HEK293 (cell line): Measurements from ENCODE around the gene LOXL4.

ENCODE experiments used
- CTCF ChIA-PET: fragments of 350-600 bp; formaldehyde crosslinking; extraction: SDS; loops from one replicate; lab custom pipeline; 2021; ENCODE audit warnings: antibody characterized with exemption; lab: Yijun Ruan, JAX
- POLR2A ChIA-PET: fragments of 300-600 bp; formaldehyde crosslinking; extraction: SDS; loops from one replicate; lab custom pipeline; 2020; ENCODE audit warnings: antibody characterized with exemption, inconsistent platforms; lab: Yijun Ruan, JAX
- H3K27ac ChIP-seq: fragments of 200-500 bp; sonication (Bioruptor generic); 2 replicates; pipeline ENCODE4 v1.5.1; 2014; ENCODE audit warnings: low read depth, low read length, control low read depth, inconsistent platforms; ENCODE audit errors: extremely low read depth
- H3K36me3 ChIP-seq, 2 experiments: fragments of 200-500 bp in 1 of 2; sonication (Bioruptor generic) in 1 of 2; 1 replicate in 1 of 2; 2 replicates in 1 of 2; pipeline ENCODE4 v1.5.1; 2014 to 2017; ENCODE audit warnings: inconsistent platforms in 2 of 2, low read length in 2 of 2; ENCODE audit not compliant: control insufficient read depth in 2 of 2, insufficient read depth in 1 of 2
- H3K4me1 ChIP-seq: fragments of 200-500 bp; sonication (Bioruptor generic); 2 replicates; pipeline ENCODE4 v1.5.1; 2014; ENCODE audit warnings: mild to moderate bottlenecking, low read length, inconsistent platforms; ENCODE audit not compliant: control insufficient read depth, insufficient read depth
- H3K4me3 ChIP-seq: 2 replicates; pipeline ENCODE4 v1.5.1; 2011; ENCODE audit warnings: low read depth, mild to moderate bottlenecking, control low read depth, low read length, moderate library complexity
- H3K9me3 ChIP-seq: fragments of 200-500 bp; sonication (Bioruptor generic); 2 replicates; pipeline ENCODE4 v1.5.1; 2014; ENCODE audit warnings: low read depth, low read length, inconsistent platforms; ENCODE audit not compliant: control insufficient read depth, insufficient read depth
- BCL11A ChIP-seq: fragments of 450-650 bp; formaldehyde crosslinking; IDR thresholded peaks from 2 replicates; pipeline ENCODE4 v1.5.1; 2016; ENCODE audit warnings: low read depth, missing biosample characterization, missing genetic modification characterization
- GFI1B ChIP-seq: fragments of 450-650 bp; formaldehyde crosslinking; IDR thresholded peaks from 2 replicates; pipeline ENCODE4 v1.5.1; 2016; ENCODE audit warnings: missing biosample characterization, missing genetic modification characterization
- KLF10 ChIP-seq: fragments of 450-650 bp; IDR thresholded peaks from 2 replicates; pipeline ENCODE4 v1.5.1; 2018; ENCODE audit warnings: missing biosample characterization, mild to moderate bottlenecking, missing genetic modification characterization
- KLF16 ChIP-seq: fragments of 450-650 bp; formaldehyde crosslinking; IDR thresholded peaks from 2 replicates; pipeline ENCODE4 v1.5.1; 2017; ENCODE audit warnings: missing biosample characterization, missing genetic modification characterization
- MYNN ChIP-seq: fragments of 450-650 bp; formaldehyde crosslinking; IDR thresholded peaks from 2 replicates; pipeline ENCODE4 v1.5.1; 2016; ENCODE audit warnings: missing biosample characterization, missing genetic modification characterization, borderline replicate concordance
- TCF7L2 ChIP-seq: IDR thresholded peaks from 2 replicates; pipeline ENCODE4 v1.6.1; 2011; ENCODE audit warnings: low read depth, mild to moderate bottlenecking, inconsistent platforms, low read length, moderate library complexity, borderline replicate concordance
- ZBTB10 ChIP-seq: fragments of 450-650 bp; formaldehyde crosslinking; IDR thresholded peaks from 2 replicates; pipeline ENCODE4 v1.5.1; 2016; ENCODE audit warnings: missing biosample characterization, missing genetic modification characterization
- ZIC2 ChIP-seq: fragments of 450-650 bp; formaldehyde crosslinking; IDR thresholded peaks from 2 replicates; pipeline ENCODE4 v1.5.1; 2016; ENCODE audit warnings: missing biosample characterization, missing genetic modification characterization
- ZNF155 ChIP-seq: fragments of 450-650 bp; formaldehyde crosslinking; IDR thresholded peaks from 2 replicates; pipeline ENCODE4 v1.5.1; 2016; ENCODE audit warnings: missing biosample characterization, missing genetic modification characterization
- ZNF2 ChIP-seq: fragments of 450-650 bp; formaldehyde crosslinking; IDR thresholded peaks from 2 replicates; pipeline ENCODE4 v1.5.1; 2016; ENCODE audit warnings: missing biosample characterization, missing genetic modification characterization
- ZNF24 ChIP-seq: fragments of 450-650 bp; formaldehyde crosslinking; IDR thresholded peaks from 2 replicates; pipeline ENCODE4 v1.5.1; 2016; ENCODE audit warnings: missing biosample characterization, missing genetic modification characterization
- ZNF274 ChIP-seq, 2 experiments: fragments of 200-500 bp in 1 of 2; fragments of 450-650 bp in 1 of 2; sonication (Bioruptor generic) in 1 of 2; formaldehyde crosslinking in 1 of 2; IDR thresholded peaks; 2 replicates each; pipeline versions ENCODE4 v1.5.1 to v1.6.1; 2014 to 2016; ENCODE audit warnings: borderline replicate concordance in 1 of 2, inconsistent platforms in 1 of 2, low read length in 1 of 2, missing biosample characterization in 1 of 2, missing genetic modification characterization in 1 of 2
- ZNF311 ChIP-seq: fragments of 450-650 bp; formaldehyde crosslinking; IDR thresholded peaks from 2 replicates; pipeline ENCODE4 v1.5.1; 2017; ENCODE audit warnings: missing biosample characterization, missing genetic modification characterization, borderline replicate concordance
- ZNF354C ChIP-seq: fragments of 450-650 bp; formaldehyde crosslinking; IDR thresholded peaks from 2 replicates; pipeline ENCODE4 v1.5.1; 2016; ENCODE audit warnings: missing biosample characterization, missing genetic modification characterization, low read depth, borderline replicate concordance
- ZNF391 ChIP-seq: fragments of 450-650 bp; formaldehyde crosslinking; IDR thresholded peaks from 2 replicates; pipeline ENCODE4 v1.5.1; 2016; ENCODE audit warnings: low read depth, missing biosample characterization, missing genetic modification characterization, borderline replicate concordance
- ZNF561 ChIP-seq: fragments of 450-650 bp; IDR thresholded peaks from 2 replicates; pipeline ENCODE4 v1.5.1; 2018; ENCODE audit warnings: missing biosample characterization, missing genetic modification characterization, borderline replicate concordance
- ZNF639 ChIP-seq: fragments of 450-650 bp; formaldehyde crosslinking; IDR thresholded peaks from 2 replicates; pipeline ENCODE4 v1.5.1; 2016; ENCODE audit warnings: missing biosample characterization, missing genetic modification characterization
- ZNF692 ChIP-seq: fragments of 450-650 bp; formaldehyde crosslinking; IDR thresholded peaks from 2 replicates; pipeline ENCODE4 v1.5.1; 2016; ENCODE audit warnings: missing biosample characterization, missing genetic modification characterization
- ZSCAN18 ChIP-seq: fragments of 450-650 bp; formaldehyde crosslinking; IDR thresholded peaks from 2 replicates; pipeline ENCODE4 v1.5.1; 2016; ENCODE audit warnings: missing biosample characterization, missing genetic modification characterization

Gene LOXL4

GRCh38 chr10:98285416-98285815, 17.4 kb upstream of the LOXL4 start:
- Histone ChIP-seq H3K27ac (no peak overlapping the region), H3K4me1 (no peaks in the 10 kb centered on the region), H3K9me3 (no peaks in the 10 kb centered on the region)
- POLR2A ChIA-PET = no interaction called here
- CTCF ChIA-PET = interaction anchor here (0.6 to 2.1 kb wide), 2 partner anchors 24 to 42 kb away, joined by 3 to 5 read pairs; no protein-coding TSS in a partner anchor
- TF ChIP-seq ZNF155 (tag by site-specific recombination) = no peak
- TF ChIP-seq, all 188 proteins: peak for 0
- H3K4me3 ChIP-seq = no peak overlapping the region
- H3K36me3 ChIP-seq = no peaks in the 10 kb centered on the region

- Histone ChIP-seq H3K4me1 (no peaks in the 10 kb centered on the region), H3K4me3 (no peak overlapping the region), H3K9me3 (no peaks in the 10 kb centered on the region), H3K36me3 (no peaks in the 10 kb centered on the region), H3K27ac (no peak overlapping the region)
- ChIA-PET POLR2A (no interaction called here), CTCF (interaction anchor here (0.7 kb wide), 2 partner anchors 50 to 106 kb away, joined by 3 read pairs; no protein-coding TSS in a partner anchor)
- TF ChIP-seq ZSCAN18 (tag by site-specific recombination) (no peak), KLF16 (tag by site-specific recombination) (no peak), ZIC2 (tag by site-specific recombination) (no peak), TCF7L2 (no peak), ZNF561 (tag by site-specific recombination) (no peak), BCL11A (tag by site-specific recombination) (no peak), ZNF2 (tag by site-specific recombination) (no peak), ZNF274 (IDR thresholded peaks at IDR 0.05; ENCODE audit: low read length) (no peak), ZNF274 (tag by site-specific recombination; IDR thresholded peaks at IDR 0.05; ENCODE audit: borderline replicate concordance) (no peak), ZNF311 (no peak), ZNF391 (no peak), ZNF24 (tag by site-specific recombination) (no peak), GFI1B (tag by site-specific recombination) (no peak), ZNF639 (tag by site-specific recombination) (no peak)
These were observed 8.3 kb upstream of the LOXL4 start for GRCh38 chr10:98276311-98276710.

- no peaks in the 10 kb centered on the region for H3K4me1 ChIP-seq
- no peak overlapping the region for H3K4me3 ChIP-seq
- CTCF ChIA-PET = interaction anchor here (0.7 kb wide), 1 partner anchor 59 kb away, joined by 3 read pairs; no protein-coding TSS in a partner anchor
- H3K36me3 ChIP-seq = no peaks in the 10 kb centered on the region
- TF ChIP-seq ZNF692 (tag by site-specific recombination) (no peak), MYNN (tag by site-specific recombination) (no peak), ZBTB10 (no peak), ZNF354C (no peak), KLF10 (tag by site-specific recombination) (no peak)
- TF ChIP-seq, all 188 proteins: peak for 0
- no peaks in the 10 kb centered on the region for H3K9me3 ChIP-seq
- POLR2A ChIA-PET = no interaction called here
- no peak overlapping the region for H3K27ac ChIP-seq
These were observed 6.6 kb upstream of the LOXL4 start for GRCh38 chr10:98274562-98274961.
